CD14-positive monocyte (primary cell): ENCODE data around the gene COPS4. TPM values are rescaled to one million over a fixed set of nuclear protein-coding genes. Genes with fewer than 3 reads are reported as not detected.
"Not testable (repeated sequence)": the region's sequence is repeated elsewhere in the genome, so short reads cannot be mapped to it uniquely, and the experiment has no call there.

Experiments used
- DNase-seq, 3 donors: peaks; one replicate each; pipeline ENCODE4 v3.0.0-alpha.2; 2011 to 2022
- H2AFZ ChIP-seq: 2 replicates; pipeline ENCODE4 v1.6.0; 2012; ENCODE audit warnings: mild to moderate bottlenecking, low read depth, low read length, inconsistent platforms; ENCODE audit not compliant: insufficient read depth, poor library complexity, severe bottlenecking
- H3K27ac ChIP-seq, 2 donors: 1 replicate in 1 of 2; 2 replicates in 1 of 2; pipeline ENCODE4 v1.5.1; 2012 to 2013; ENCODE audit warnings: low read length in 2 of 2, control low read depth in 1 of 2, inconsistent platforms in 1 of 2, low read depth in 1 of 2, mild to moderate bottlenecking in 1 of 2
- H3K27me3 ChIP-seq, 2 donors: one replicate each; pipeline versions ENCODE4 v1.6.0 to v1.6.1; 2011 to 2013; ENCODE audit warnings: low read length in 2 of 2; ENCODE audit not compliant: control insufficient read depth in 2 of 2, insufficient read depth in 2 of 2
- H3K36me3 ChIP-seq, 2 donors: replicated peaks in 1 of 2; 1 replicate in 1 of 2; 2 replicates in 1 of 2; pipeline versions ENCODE4 v1.5.1 to v1.6.1; 2012 to 2013; ENCODE audit warnings: low read length in 2 of 2, control low read depth in 1 of 2, inconsistent platforms in 1 of 2, mild to moderate bottlenecking in 1 of 2; ENCODE audit not compliant: insufficient read depth in 2 of 2, control insufficient read depth in 1 of 2
- H3K4me1 ChIP-seq, 2 donors: 1 replicate in 1 of 2; 2 replicates in 1 of 2; pipeline versions ENCODE4 v1.5.1 to v1.6.1; 2012 to 2013; ENCODE audit warnings: low read length in 2 of 2, control low read depth in 1 of 2, inconsistent platforms in 1 of 2, mild to moderate bottlenecking in 1 of 2, moderate library complexity in 1 of 2; ENCODE audit not compliant: insufficient read depth in 2 of 2, control insufficient read depth in 1 of 2
- H3K4me2 ChIP-seq: replicated peaks from 2 replicates; pipeline ENCODE3; 2012; ENCODE audit warnings: low read length, moderate library complexity, mild to moderate bottlenecking; ENCODE audit not compliant: poor library complexity, severe bottlenecking; ENCODE audit errors: extremely low read depth
- H3K4me3 ChIP-seq, 3 experiments: fragments of 200-600 bp in 1 of 3; sonication (generic) in 1 of 3; replicated peaks in 1 of 3; 1 replicate in 2 of 3; 2 replicates in 1 of 3; pipeline ENCODE4 v1.5.1; 2011 to 2013; ENCODE audit warnings: low read length in 3 of 3, mild to moderate bottlenecking in 3 of 3, control low read depth in 2 of 3, low read depth in 2 of 3, inconsistent platforms in 1 of 3, moderate library complexity in 1 of 3
- H3K79me2 ChIP-seq: 2 replicates; pipeline ENCODE4 v1.6.0; 2012; ENCODE audit warnings: mild to moderate bottlenecking, control low read depth, inconsistent platforms, low read length, moderate library complexity; ENCODE audit not compliant: insufficient read depth
- H3K9ac ChIP-seq: 2 replicates; pipeline ENCODE4 v1.6.0; 2017; ENCODE audit warnings: low read length, mild to moderate bottlenecking; ENCODE audit not compliant: insufficient read depth, poor library complexity, severe bottlenecking
- H3K9me3 ChIP-seq, 2 donors: replicated peaks in 1 of 2; 1 replicate in 1 of 2; 2 replicates in 1 of 2; pipeline versions ENCODE4 v1.5.1 to v1.6.1; 2012 to 2013; ENCODE audit warnings: low read length in 2 of 2, control low read depth in 1 of 2; ENCODE audit not compliant: control insufficient read depth in 1 of 2, insufficient read depth in 1 of 2
- H4K20me1 ChIP-seq: 2 replicates; pipeline ENCODE4 v1.6.0; 2012; ENCODE audit warnings: mild to moderate bottlenecking, low read length, control low read depth, moderate library complexity; ENCODE audit not compliant: insufficient read depth
- H3K27ac Mint-ChIP-seq, 7 donors: one replicate each; pipeline ENCODE4 v1.8.0; 2020; ENCODE audit warnings: mild to moderate bottlenecking in 7 of 7, mixed read lengths in 7 of 7, moderate library complexity in 6 of 7, inconsistent platforms in 2 of 7
- H3K27me3 Mint-ChIP-seq, 3 donors: one replicate each; pipeline ENCODE4 v1.8.0; 2021 to 2022; ENCODE audit warnings: low read depth in 3 of 3, mild to moderate bottlenecking in 3 of 3, mixed read lengths in 3 of 3, moderate library complexity in 3 of 3, inconsistent platforms in 1 of 3
- H3K36me3 Mint-ChIP-seq, 2 donors: one replicate each; pipeline ENCODE4 v1.8.0; 2020; ENCODE audit warnings: mixed read lengths in 2 of 2, inconsistent platforms in 1 of 2, mild to moderate bottlenecking in 1 of 2
- H3K4me1 Mint-ChIP-seq: one replicate; pipeline ENCODE4 v1.8.0; 2020; ENCODE audit warnings: mild to moderate bottlenecking, mixed read lengths
- H3K4me3 Mint-ChIP-seq, 2 donors: one replicate each; pipeline ENCODE4 v1.8.0; 2020; ENCODE audit warnings: mild to moderate bottlenecking in 2 of 2, mixed read lengths in 2 of 2, moderate library complexity in 1 of 2
- H3K9me3 Mint-ChIP-seq, 7 donors: one replicate each; pipeline ENCODE4 v1.8.0; 2020 to 2022; ENCODE audit warnings: mixed read lengths in 7 of 7, mild to moderate bottlenecking in 6 of 7, moderate library complexity in 6 of 7, inconsistent platforms in 2 of 7
- CTCF ChIP-seq: fragments of 200-600 bp; IDR thresholded peaks from one replicate; pipeline ENCODE4 v1.8.0; 2022; ENCODE audit warnings: antibody characterized with exemption, mild to moderate bottlenecking
- WGBS: methylation state at CpG from one replicate; pipeline ENCODE4 v1.1.5; 2013; ENCODE audit warnings: missing lambda C conversion rate; ENCODE audit not compliant: insufficient coverage; 5-methylcytosine and 5-hydroxymethylcytosine counted together
- intact Hi-C, 2 donors: fragments of 100-400 bp; cut with micrococcal nuclease; formaldehyde crosslinking; loops; one replicate each; pipeline versions ENCODE4 v1.15.0 to v1.15.1; 2023
- polyA plus RNA-seq, 3 donors: library from polyadenylated mRNA; depleted of rRNA in 1 of 3; unstranded in 2 of 3; stranded (reverse) in 1 of 3; fragments of 300-500 nt in 2 of 3; fragments of >200 nt in 1 of 3; fragmentation: Illumina TruSeq in 2 of 3; gene quantifications; 1 replicate in 2 of 3; 2 replicates in 1 of 3; pipeline ENCODE4 v1.2.3, GENCODE V29; 2012 to 2021

The COPS4 gene
- polyA plus RNA-seq, 3 donors: 16.0 to 54.7 (median 54.5) TPM

DNA sequence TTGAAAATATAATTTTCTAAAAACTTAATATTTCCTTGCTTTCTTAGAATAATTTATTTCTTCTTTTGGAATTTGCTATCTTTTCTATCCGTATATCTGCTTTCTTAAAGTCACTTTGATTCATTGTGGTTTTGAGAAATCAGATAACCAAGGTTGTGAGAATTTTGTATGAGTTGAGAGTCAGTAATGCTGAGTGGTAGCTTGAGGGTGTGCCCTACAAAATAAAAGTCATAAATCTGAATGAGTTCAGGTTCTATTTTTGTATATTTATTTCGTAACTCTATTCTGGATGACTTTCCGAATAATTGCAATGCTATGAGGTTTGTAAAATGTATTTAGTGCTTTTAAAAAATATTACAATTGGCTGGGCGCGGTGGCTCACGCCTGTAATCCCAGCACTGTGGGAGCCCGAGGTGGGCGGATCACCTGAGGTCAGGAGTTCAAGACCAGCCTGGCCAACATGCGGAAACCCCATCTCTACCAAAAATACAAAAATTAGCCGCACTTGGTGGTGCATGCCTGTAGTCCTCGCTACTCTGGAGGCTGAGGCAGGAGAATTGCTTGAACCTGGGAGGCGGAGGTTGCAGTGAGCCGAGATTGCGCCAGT is 8.9 kb downstream of the COPS4 start:
- peaks cover 7 to 10% of the 10 kb centered on the region in 2 donors for H3K36me3 Mint-ChIP-seq
- 90% methylated on average over 2 of the region's 14 CpGs for WGBS
- H3K79me2 ChIP-seq: peaks cover 43% of the 10 kb centered on the region

DNA sequence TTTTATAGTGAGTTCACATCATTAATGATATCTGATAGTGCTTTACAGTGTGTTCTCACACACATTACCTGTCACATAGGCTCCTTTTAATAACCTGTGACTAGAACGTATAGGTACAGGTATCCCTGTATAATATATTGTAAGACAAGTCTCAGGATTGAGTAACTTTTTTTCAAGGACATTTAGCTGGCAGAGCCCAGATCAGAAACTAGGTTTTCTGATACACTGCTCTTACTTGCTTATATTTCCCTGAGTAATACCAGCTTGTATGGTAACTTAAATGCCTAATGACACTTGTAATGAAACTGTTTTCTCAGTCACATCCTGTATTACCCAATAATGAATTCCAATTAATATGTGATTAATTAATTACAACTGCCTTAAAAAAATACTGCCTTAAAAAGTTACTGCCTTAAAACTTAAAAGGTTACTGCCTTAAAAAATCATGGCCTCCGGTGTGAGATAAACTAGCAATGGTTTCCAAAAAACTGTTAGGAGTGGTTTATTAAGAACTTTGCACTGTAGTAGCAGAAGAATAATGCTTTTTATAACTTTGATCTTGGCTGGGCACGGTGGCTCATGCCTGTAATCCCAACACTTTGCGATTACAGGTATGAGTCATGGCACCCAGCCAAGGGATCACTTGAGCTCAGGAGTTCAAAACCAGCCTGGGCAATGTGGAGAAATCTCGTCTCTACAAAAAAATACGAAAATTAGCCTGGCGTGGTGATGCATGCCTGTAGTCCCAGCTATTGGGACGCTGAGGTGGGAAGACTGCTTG is 11.9 kb downstream of the COPS4 start:
- Mint-ChIP-seq H3K36me3 (peaks cover 27 to 33% of the 10 kb centered on the region in 2 donors), H3K4me3 (no peak overlapping the region), H3K27me3 (no peaks in the 10 kb centered on the region), H3K9me3 (no peaks in the 10 kb centered on the region), H3K27ac (no peak overlapping the region), H3K4me1 (peaks cover 4% of the 10 kb centered on the region)
- peaks cover 4 to 7% of the 10 kb centered on the region in 2 donors for H3K4me1 ChIP-seq
- no peak overlapping the region for H3K9ac ChIP-seq
- H4K20me1 ChIP-seq: no peaks in the 10 kb centered on the region
- H3K79me2 ChIP-seq: peaks cover 24% of the 10 kb centered on the region
- no peak for DNase-seq
- no peak overlapping the region for H3K27ac ChIP-seq
- H3K36me3 ChIP-seq: peaks cover 20 to 28% of the 10 kb centered on the region in 2 donors
- intact Hi-C loops: no loop called here
- TF ChIP-seq CTCF: no peak
- H3K4me3 ChIP-seq: no peak overlapping the region
- no peaks in the 10 kb centered on the region for H3K27me3 ChIP-seq
- H3K4me2 ChIP-seq: no peak overlapping the region
- no peak overlapping the region for H2AFZ ChIP-seq
- 100% methylated on average over 5 of the region's 8 CpGs for WGBS
- no peaks in the 10 kb centered on the region for H3K9me3 ChIP-seq

More for the DNA sequence above, 8.9 kb downstream of the COPS4 start:
- H3K4me3 ChIP-seq: no peak overlapping the region
- H3K9ac ChIP-seq: no peak overlapping the region
- H3K9me3 ChIP-seq: no peaks in the 10 kb centered on the region
- no peak overlapping the region for H2AFZ ChIP-seq
- Mint-ChIP-seq H3K4me1 (peaks cover 9% of the 10 kb centered on the region), H3K27ac (peak overlapping the region in 1 of 7 donors; percentile 50), H3K27me3 (no peaks in the 10 kb centered on the region), H3K9me3 (no peaks in the 10 kb centered on the region), H3K4me3 (no peak overlapping the region)
- TF ChIP-seq CTCF: no peak
- H3K27me3 ChIP-seq: no peaks in the 10 kb centered on the region
- H3K4me1 ChIP-seq: peaks cover 4 to 7% of the 10 kb centered on the region in 2 donors
- H3K36me3 ChIP-seq: no peaks in the 10 kb centered on the region
- H3K27ac ChIP-seq: no peak overlapping the region
- intact Hi-C loops: no loop called here
- no peaks in the 10 kb centered on the region for H4K20me1 ChIP-seq
- DNase-seq: no peak
- H3K4me2 ChIP-seq: no peak overlapping the region

DNA sequence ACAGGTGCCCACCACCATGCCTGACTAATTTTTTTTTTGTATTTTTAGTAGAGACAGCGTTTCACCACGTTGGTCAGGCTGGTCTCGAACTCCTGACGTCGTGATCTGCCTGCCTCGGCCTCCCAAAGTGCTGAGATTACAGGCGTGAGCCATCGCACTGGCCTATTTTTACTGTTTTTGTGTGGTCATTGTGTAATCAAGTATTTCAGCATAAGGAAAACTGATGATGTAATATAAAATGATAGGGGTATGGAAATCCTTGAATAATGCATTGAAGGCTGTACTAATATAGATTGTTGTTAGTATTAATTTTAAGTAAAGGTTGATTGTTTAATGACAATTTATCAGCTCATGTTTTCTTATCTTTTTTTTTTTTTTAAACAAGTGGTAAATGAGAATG is 13.8 kb downstream of the COPS4 start:
- peak overlapping the region in 2 of 7 donors; percentile 28 to 63 for H3K27ac Mint-ChIP-seq
- H4K20me1 ChIP-seq, DNase-seq, H3K9me3 ChIP-seq, H3K9me3 Mint-ChIP-seq, H3K9ac ChIP-seq, H3K27me3 Mint-ChIP-seq, H3K4me1 Mint-ChIP-seq, H3K4me3 ChIP-seq, H3K4me1 ChIP-seq, H3K27ac ChIP-seq, H3K4me3 Mint-ChIP-seq, H2AFZ ChIP-seq, H3K27me3 ChIP-seq, H3K4me2 ChIP-seq, intact Hi-C loops: not testable (repeated sequence)
- Histone ChIP-seq H3K79me2 (peaks cover 14% of the 10 kb centered on the region), H3K36me3 (peaks cover 26 to 47% of the 10 kb centered on the region in 2 donors)
- WGBS: 59% methylated on average over 8 of the region's 8 CpGs
- H3K36me3 Mint-ChIP-seq: peaks cover 41 to 47% of the 10 kb centered on the region in 2 donors
